ENCODE measurements around the gene JMJD4.
A peak's percentile ranks its signal among the peaks of the same experiment; 100 is the strongest.

Gene JMJD4, protein sequence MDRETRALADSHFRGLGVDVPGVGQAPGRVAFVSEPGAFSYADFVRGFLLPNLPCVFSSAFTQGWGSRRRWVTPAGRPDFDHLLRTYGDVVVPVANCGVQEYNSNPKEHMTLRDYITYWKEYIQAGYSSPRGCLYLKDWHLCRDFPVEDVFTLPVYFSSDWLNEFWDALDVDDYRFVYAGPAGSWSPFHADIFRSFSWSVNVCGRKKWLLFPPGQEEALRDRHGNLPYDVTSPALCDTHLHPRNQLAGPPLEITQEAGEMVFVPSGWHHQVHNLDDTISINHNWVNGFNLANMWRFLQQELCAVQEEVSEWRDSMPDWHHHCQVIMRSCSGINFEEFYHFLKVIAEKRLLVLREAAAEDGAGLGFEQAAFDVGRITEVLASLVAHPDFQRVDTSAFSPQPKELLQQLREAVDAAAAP

GRCh38 chr1:227734856-227735538 is at the start of gene JMJD4, which contains the start of gene SNAP47:
Gene JMJD4 (minus strand): TSS chr1:227735302. CDS start chr1:227735273, 29 bp downstream.
Gene SNAP47 (plus strand): TSS chr1:227735435. CDS start chr1:227747737, 12,302 bp downstream.
- peak; percentile 69 for DNase-seq

DNA sequence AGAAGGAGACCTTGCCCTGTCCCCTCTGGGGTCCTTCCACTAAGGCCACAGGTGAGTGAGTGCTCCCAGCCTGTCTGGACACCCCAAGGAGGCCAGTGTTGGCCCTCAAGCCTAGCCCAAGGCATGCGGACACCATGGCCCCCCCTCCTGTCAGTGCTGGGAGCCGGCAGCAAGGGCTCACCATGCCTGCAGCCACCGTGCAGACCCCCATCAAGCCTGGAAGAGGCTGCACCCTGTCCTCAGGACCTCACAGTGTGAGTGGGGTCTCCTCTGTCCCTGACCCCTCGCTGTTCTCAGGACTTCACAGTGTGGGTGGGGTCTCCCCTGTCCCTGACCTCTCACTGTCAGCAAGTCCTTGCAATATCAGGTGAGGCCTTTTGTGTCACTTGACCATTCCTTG is 47.1 kb upstream of the JMJD4 start:
- DNase-seq = no peak

DNA sequence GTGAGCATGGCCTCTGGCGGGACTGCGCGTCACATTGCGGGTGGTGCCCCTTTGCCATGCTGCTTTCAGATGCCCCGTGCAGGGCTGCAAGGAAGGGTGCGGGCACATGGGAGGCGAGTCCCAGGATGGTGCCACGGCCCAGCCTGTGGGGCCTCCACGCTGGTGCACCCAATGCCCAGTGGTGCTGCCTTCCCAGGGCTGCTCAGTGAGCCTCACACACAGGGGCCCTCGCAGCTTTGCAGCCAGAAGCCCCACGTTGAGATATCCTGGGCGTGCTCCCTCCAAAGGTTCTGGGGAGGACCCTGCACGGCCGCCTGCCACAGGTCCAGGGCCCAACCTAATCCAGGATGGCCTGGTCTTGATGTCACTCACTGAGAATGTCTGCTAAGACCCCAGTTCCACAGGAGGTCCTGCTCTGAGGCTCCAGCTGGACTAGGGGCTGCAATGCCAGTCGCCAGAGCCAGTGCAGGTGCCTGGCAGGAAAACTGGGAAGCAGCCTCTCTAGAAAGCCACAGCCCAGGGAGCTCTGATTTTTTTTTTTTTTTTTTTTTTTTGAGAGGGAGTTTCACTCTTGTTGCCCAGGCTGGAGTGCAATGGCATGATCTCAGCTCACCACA is 46.3 kb upstream of the JMJD4 start:
- DNase-seq = no peak

GRCh38 chr1:227780101-227781044 is 45.3 kb upstream of the JMJD4 start:
- DNase-seq = no peak

DNA sequence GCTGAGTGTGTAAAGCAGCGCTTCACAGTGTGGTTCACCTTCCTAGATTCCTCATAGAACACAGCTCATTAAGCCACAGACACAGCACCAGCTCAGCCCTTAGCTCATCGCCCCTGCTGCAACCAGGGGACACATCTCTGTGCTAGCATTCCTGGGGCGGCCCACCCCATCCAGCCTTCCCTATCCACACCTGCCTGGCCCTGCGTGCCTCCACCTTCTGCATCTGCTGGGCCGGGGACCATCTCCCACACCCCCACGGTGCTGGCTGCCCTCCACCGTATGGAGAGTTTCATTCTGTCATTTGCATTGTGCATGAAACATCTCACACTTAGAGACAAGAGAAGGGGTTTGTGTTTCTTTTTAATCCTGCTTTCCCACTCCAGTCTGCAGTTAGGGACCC is 44.6 kb upstream of the JMJD4 start:
- DNase-seq = no peak

- DNase-seq = no peak
Observed at GRCh38 chr1:227779021-227779441, 43.9 kb upstream of the JMJD4 start.

GRCh38 chr1:227778401-227778947 is 43.4 kb upstream of the JMJD4 start:
- DNase-seq = no peak

DNA sequence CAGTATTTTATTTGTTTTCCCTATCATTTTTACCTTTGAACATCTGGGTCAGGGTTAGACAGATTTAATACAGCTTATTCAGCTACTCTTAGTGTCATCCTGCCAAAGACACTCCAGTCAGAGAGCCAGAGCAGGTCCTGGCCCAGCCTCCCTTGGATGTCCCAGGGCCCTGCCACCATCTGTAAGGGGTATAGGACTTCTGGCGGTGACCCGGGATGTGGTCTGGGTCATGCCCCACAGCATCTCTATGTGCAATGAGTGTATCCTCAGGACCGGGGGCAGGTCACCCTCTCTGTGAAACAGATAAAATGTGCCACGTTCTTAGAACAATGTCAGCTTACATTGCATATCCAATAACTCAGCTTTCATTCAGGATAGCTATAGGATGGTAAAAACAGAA is 42.5 kb upstream of the JMJD4 start:
- DNase-seq = no peak

DNA sequence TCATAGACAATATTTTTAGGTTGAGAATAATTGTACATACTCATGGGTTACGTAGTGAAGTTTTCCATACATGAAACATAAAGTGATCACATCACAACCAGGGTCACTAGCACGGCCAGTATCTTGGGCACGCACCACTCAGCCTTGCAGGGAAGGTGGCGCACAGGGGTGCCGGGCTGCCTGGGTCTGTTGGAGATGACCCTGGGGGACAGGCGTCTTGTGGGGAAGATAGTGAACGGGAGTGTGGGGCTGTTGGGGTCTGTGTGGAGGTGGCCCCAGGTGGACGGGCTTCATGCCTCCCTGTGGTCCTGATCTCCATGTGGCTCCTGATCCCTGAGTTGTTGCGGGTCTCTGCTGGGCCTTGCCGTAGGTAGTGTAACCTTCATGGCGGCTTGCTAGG is 42.1 kb upstream of the JMJD4 start:
- no peak for DNase-seq

- DNase-seq = no peak
Observed at GRCh38 chr1:227776331-227776771, 41.2 kb upstream of the JMJD4 start.

DNA sequence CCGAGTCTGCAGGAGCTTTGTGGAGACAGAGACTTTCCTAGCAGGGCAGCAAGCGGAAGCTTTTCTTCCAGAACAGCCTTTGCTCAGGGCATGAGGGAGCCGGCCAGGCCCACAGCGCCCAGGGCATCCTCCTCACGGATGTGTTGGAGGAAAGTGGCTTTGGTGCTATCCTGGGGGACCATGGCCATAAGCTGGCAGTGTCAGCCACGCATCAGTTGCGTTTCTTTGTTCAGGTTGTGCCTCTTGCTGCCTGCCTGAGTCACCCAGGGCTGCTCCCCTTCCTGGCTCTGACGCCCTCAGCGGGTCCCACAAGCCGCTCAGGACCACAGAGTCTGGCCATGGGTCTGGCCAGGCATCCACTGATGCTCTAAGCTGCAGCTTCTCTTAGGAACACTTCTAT is 40.7 kb upstream of the JMJD4 start:
- DNase-seq = no peak

DNA sequence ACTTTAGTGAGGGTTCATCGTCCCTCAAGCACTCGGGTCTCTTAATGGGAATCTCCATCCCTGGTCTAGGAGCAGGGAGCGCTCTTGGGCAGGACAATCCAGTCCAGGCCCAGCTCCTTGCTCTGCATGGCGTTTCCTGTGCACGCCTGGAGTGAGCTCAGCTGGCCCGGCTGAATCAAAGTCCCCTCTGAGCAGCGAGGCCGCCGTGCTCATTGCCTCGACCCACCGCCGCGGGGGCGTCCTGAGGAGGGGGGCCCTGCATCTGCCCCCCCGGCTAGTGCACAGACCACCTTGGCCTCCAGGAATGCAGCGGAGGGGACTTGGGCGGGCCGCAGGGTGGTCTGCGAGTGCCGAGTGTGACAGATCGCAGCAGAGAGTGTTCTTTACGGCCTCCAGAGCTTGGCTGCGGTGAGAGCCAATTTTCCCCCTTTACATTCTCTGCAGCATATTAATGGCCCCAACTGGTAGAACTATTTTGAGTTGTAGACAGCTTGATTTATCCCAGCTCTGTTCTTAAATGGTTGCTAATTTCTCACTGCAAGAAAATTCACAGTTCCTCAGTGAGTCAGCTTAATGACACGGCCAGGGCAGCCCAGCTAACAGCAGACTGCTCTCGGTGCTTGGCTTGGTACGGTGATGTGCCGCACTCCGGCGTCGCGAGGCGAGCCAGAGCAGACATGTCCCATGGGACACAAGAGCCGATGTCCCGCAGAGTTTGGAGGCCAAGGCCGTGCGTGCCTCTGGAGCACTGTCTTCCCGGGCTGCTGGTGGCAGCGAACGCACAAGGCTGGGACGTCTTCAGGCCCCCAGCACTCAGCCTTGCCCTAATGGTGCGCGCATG is 39.9 kb upstream of the JMJD4 start:
- DNase-seq = no peak

DNA sequence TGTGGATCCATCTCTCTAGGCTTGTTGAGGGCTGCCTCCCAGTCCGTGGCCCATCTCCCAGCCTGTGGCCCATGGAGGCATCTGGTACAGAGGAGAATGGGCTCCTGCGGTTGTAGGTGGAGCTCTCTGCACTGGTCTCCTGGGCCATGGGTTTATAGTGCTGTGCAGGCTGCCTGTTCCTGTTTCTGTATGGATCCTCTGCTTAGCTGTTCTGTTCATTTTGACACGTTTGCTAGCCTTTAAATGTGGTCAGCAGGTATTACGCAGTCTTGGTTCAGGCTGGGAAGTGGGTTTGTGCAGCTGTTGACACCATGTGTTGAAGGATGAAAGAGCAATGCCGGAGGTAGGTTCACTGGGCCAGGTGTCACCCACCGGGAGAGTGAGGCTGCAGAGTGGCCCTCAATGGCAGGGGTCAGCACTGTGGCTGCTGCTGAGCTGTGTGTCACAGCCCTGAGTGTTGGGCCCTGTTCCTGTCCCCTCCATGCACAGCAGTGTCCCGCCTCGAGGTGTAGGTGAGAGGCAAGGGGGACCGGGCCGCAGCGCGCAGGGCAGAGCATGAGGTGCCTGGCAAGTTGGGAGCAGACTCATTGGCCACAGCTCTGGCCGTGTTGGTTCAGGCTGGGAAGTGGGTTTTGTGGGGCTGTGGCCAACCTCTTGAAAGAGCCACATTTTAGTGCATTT is 39.1 kb upstream of the JMJD4 start:
- DNase-seq = no peak

DNA sequence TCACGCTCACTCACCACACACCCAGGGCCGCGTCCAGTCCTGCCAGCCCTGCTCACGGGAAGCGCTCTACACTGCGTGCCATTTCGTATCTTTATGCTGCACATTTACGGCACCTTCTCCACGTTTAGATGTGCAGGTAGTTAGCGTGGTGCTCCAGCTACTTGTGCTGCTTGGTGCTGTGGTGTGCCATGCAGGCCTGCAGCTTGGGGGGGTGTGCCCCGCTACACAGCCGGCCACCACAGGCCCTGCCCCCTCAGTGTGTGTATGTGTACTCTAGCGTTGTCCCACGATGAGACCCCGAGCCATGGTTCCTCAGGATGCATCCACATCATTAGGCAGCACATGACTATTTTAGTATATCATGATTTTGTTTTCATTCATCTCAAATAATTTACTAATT is 38.5 kb upstream of the JMJD4 start:
- DNase-seq = no peak

- no peak for DNase-seq
Observed at GRCh38 chr1:227771771-227772170, 36.7 kb upstream of the JMJD4 start.

DNA sequence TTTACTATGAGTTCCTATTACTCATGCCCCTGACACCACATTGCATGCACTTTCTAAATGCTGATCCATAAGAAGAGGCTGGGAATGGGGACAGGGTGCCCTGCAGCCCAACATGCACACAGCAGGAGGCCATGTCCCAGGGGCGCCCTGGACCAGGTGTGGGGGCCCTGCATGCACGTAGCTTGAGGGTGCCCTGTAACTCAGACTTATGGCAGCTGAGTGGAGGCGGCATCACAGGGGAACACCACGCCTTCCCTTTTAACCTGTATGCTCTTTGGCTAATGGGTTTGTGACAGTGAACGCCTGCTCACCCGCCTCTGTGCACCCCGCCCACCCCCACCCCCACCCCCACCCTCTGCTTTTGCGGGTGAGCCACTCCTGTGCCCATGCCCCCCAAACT is 36.2 kb upstream of the JMJD4 start:
- DNase-seq = no peak

DNA sequence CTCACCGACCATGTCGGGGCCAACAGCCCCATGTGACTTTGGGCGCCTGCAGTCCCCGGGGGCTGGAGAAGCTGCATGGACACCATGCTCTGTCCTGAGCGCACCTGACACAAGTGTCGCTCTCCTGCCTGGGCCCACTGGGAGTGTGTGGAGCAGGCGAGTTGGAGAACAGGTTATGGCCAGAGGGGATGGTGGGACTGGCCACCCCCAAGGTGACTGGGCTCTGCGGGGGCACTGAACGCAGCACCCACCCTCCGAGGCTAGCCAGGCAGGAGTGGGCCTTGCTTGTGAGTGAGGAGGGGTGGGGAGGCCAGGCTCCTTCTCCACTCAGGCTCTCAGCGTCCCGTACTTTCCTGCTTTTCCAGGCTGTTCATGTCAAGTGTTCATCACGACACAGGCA is 35.7 kb upstream of the JMJD4 start:
- no peak for DNase-seq

- no peak for DNase-seq
Observed at GRCh38 chr1:227769936-227770494, 34.9 kb upstream of the JMJD4 start.

- DNase-seq = no peak
Observed at GRCh38 chr1:227769047-227769935, 34.2 kb upstream of the JMJD4 start.

Measured in NCI-H748 treated with DMSO at 0.1 percent for 48 hours (cell line).